Measurements from ENCODE around the gene PEPD.

PEPD gene

GRCh38 chr19:33506498-33506897, 15.1 kb downstream of the PEPD start:
- no peak for DNase-seq (ENCODE audit: low read depth)
- TF ChIP-seq CTCF (conservative IDR thresholded peaks at IDR 0.05; ENCODE audit: control insufficient read depth, insufficient read depth, low read depth, low read length), result no peak
- no peak overlapping the region for H3K4me3 ChIP-seq (ENCODE audit: control insufficient read depth, low read depth, low read length)

GRCh38 chr19:33505823-33506222, 15.8 kb downstream of the PEPD start:
- no peak for TF ChIP-seq CTCF (conservative IDR thresholded peaks at IDR 0.05; ENCODE audit: control insufficient read depth, insufficient read depth, low read depth, low read length)
- no peak overlapping the region for H3K4me3 ChIP-seq (ENCODE audit: control insufficient read depth, low read depth, low read length)
- DNase-seq (ENCODE audit: low read depth), result no peak

DNA sequence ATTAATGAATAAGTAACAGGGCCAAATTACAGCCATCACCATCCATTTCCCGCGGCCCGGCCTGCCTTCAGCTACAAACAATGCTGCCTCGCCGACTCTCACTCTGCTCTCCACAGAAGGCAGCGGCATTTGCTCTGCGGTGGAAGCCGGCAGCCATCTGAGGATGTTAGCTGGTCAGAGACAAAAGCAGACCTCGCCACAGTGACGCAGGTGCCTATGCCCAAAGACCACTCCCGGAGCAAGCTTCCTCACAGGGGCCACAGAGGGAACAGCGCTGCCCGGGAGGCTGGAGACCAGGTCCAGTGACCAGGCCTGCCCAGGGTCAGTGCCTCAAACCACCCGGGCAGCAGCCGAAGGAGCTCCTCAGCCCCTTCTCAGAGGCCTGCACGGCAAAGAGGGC, 16.4 kb downstream of the PEPD start:
- no peak for DNase-seq (ENCODE audit: low read depth)
- H3K4me3 ChIP-seq (ENCODE audit: control insufficient read depth, low read depth, low read length), result no peak overlapping the region
- TF ChIP-seq CTCF (conservative IDR thresholded peaks at IDR 0.05; ENCODE audit: control insufficient read depth, insufficient read depth, low read depth, low read length), result no peak

GRCh38 chr19:33504058-33504444, 17.5 kb downstream of the PEPD start:
- no peak overlapping the region for H3K4me3 ChIP-seq (ENCODE audit: control insufficient read depth, low read depth, low read length)
- no peak for DNase-seq (ENCODE audit: low read depth)
- TF ChIP-seq CTCF (conservative IDR thresholded peaks at IDR 0.05; ENCODE audit: control insufficient read depth, insufficient read depth, low read depth, low read length), result no peak

DNA sequence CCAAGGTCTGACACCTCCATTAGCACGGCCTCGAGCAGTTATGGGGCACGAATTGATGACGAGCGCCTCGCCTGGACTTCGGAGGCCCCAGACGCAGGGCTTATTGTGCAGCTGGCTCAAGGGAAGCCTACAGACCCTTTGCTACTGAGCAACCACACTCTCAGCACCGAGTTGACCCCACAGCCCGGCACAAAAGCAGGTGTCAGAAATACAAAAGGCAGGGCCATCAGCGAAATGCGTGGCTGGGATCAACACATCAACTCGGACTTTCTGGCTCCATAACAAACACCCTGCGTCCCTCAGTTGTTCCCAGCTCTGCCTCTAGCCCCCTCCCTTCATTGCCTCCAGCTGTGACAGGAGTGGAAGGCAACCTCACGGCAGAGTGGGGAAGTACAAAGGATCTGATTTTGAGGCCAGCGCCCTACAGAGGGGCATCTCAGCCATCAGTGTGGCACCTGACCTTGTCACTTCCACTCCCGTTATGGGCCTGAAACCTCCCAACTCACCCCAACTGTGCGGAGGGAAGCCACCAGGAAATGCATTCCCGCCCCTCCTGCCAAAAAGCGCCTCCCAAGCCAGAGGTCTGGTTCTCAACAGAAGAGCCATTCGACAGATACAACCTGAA, 18.0 kb downstream of the PEPD start:
- H3K4me3 ChIP-seq (ENCODE audit: control insufficient read depth, low read depth, low read length), result no peak overlapping the region
- no peak for DNase-seq (ENCODE audit: low read depth)
- TF ChIP-seq CTCF (conservative IDR thresholded peaks at IDR 0.05; ENCODE audit: control insufficient read depth, insufficient read depth, low read depth, low read length), result no peak

DNA sequence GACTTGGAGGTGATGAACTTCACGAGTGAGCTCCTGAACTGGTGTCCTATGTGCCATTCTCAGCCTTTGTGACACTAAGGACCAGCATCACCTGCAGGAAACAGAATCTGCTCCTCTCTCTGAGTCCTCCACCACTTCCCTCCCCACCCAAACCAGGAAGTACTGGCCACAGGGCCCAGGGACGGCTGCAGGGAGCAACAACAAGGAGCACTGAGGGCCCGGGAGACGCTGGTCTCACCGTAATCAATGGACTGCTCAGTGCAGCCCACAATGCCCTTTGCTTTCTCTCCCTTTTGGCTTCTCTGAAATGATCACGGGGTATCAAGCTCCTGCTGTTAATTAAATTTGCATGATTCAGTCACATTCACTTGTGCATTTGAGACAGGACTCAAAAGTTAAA, 18.6 kb downstream of the PEPD start:
- no peak for DNase-seq (ENCODE audit: low read depth)
- no peak overlapping the region for H3K4me3 ChIP-seq (ENCODE audit: control insufficient read depth, low read depth, low read length)
- no peak for TF ChIP-seq CTCF (conservative IDR thresholded peaks at IDR 0.05; ENCODE audit: control insufficient read depth, insufficient read depth, low read depth, low read length)

DNA sequence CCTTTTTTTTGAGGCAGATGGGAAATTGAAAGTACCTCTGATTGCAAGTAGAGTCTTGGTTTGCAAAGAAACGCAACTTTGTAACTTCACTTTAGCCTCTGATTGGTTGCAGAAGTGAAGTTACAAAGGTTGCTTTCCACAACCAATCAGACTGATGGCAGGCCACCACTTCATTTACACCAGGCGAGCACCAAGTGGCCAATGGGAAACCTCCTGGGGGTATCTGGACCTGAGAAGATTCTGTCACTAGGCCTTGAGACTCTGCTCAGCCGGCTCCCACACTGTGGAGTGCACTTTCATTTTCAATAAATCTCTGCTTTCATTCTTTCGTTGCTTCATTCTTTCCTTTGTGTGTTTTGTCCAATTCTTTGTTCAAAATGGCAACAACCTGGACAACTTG, 19.1 kb downstream of the PEPD start:
- DNase-seq (ENCODE audit: low read depth), result no peak
- no peak for TF ChIP-seq CTCF (conservative IDR thresholded peaks at IDR 0.05; ENCODE audit: control insufficient read depth, insufficient read depth, low read depth, low read length)
- no peak overlapping the region for H3K4me3 ChIP-seq (ENCODE audit: control insufficient read depth, low read depth, low read length)
